Measurements from ENCODE around the gene CLIC1. TPM values are rescaled to one million over a fixed set of nuclear protein-coding genes. Genes with fewer than 3 reads are reported as not detected.
A peak's percentile ranks its signal among the peaks of the same experiment; 100 is the strongest.

CLIC1 gene
- polyA plus RNA-seq, 1 donor, result 486 TPM

- DNase-seq, result peak; percentile 79 to 81
- no peaks in the 10 kb centered on the region for H3K9me3 ChIP-seq (ENCODE audit: control insufficient read depth, low read depth, low read length)
- no peak overlapping the region for H3K27ac ChIP-seq (ENCODE audit: low read length)
- no peak overlapping the region for H3K4me3 ChIP-seq (ENCODE audit: low read length)
- no peaks in the 10 kb centered on the region for H3K27me3 ChIP-seq (ENCODE audit: control insufficient read depth, insufficient read depth, low read length)
- H3K4me1 ChIP-seq (ENCODE audit: control insufficient read depth, insufficient read depth, low read length), result peaks cover 16% of the 10 kb centered on the region
- no peaks in the 10 kb centered on the region for H3K36me3 ChIP-seq (ENCODE audit: control insufficient read depth, insufficient read depth, low read length)
- WGBS (ENCODE audit: insufficient coverage, low lambda C conversion rate), result 40% methylated on average over 1 of the region's 12 CpGs
Observed at GRCh38 chr6:31769684-31770371, 33.5 kb upstream of the CLIC1 start.

- H3K4me1 ChIP-seq (ENCODE audit: control insufficient read depth, insufficient read depth, low read length), result peaks cover 24% of the 10 kb centered on the region
- H3K27me3 ChIP-seq (ENCODE audit: control insufficient read depth, insufficient read depth, low read length), result no peaks in the 10 kb centered on the region
- no peak for DNase-seq
- no CpG with 5 or more reads among the region's 18 CpGs for WGBS (ENCODE audit: insufficient coverage, low lambda C conversion rate)
- no peak overlapping the region for H3K4me3 ChIP-seq (ENCODE audit: low read length)
- no peaks in the 10 kb centered on the region for H3K36me3 ChIP-seq (ENCODE audit: control insufficient read depth, insufficient read depth, low read length)
- no peaks in the 10 kb centered on the region for H3K9me3 ChIP-seq (ENCODE audit: control insufficient read depth, low read depth, low read length)
- H3K27ac ChIP-seq (ENCODE audit: low read length), result no peak overlapping the region
Observed at GRCh38 chr6:31768363-31769257, 32.3 kb upstream of the CLIC1 start.

- Histone ChIP-seq H3K27ac (ENCODE audit: low read length) (no peak overlapping the region), H3K4me3 (ENCODE audit: low read length) (no peak overlapping the region), H3K27me3 (ENCODE audit: control insufficient read depth, insufficient read depth, low read length) (no peaks in the 10 kb centered on the region), H3K36me3 (ENCODE audit: control insufficient read depth, insufficient read depth, low read length) (peaks cover 9% of the 10 kb centered on the region), H3K9me3 (ENCODE audit: control insufficient read depth, low read depth, low read length) (no peaks in the 10 kb centered on the region), H3K4me1 (ENCODE audit: control insufficient read depth, insufficient read depth, low read length) (peaks cover 30% of the 10 kb centered on the region)
- peak in 1 of 2 donors; percentile 31 for DNase-seq
- WGBS (ENCODE audit: insufficient coverage, low lambda C conversion rate), result no CpG with 5 or more reads among the region's 6 CpGs
Observed at GRCh38 chr6:31767096-31767645, 30.8 kb upstream of the CLIC1 start.

- Histone ChIP-seq H3K27me3 (ENCODE audit: control insufficient read depth, insufficient read depth, low read length) (no peaks in the 10 kb centered on the region), H3K9me3 (ENCODE audit: control insufficient read depth, low read depth, low read length) (no peaks in the 10 kb centered on the region), H3K4me3 (ENCODE audit: low read length) (peak overlapping the region; percentile 49), H3K4me1 (ENCODE audit: control insufficient read depth, insufficient read depth, low read length) (peaks cover 36% of the 10 kb centered on the region), H3K36me3 (ENCODE audit: control insufficient read depth, insufficient read depth, low read length) (peaks cover 19% of the 10 kb centered on the region), H3K27ac (ENCODE audit: low read length) (peak overlapping the region; percentile 19)
- WGBS (ENCODE audit: insufficient coverage, low lambda C conversion rate), result 19% methylated on average over 3 of the region's 42 CpGs
- DNase-seq, result peak in 1 of 2 donors; percentile 78
Observed at GRCh38 chr6:31765910-31766794, 29.8 kb upstream of the CLIC1 start.

- Histone ChIP-seq H3K36me3 (ENCODE audit: control insufficient read depth, insufficient read depth, low read length) (peaks cover 20% of the 10 kb centered on the region), H3K9me3 (ENCODE audit: control insufficient read depth, low read depth, low read length) (no peaks in the 10 kb centered on the region), H3K27ac (ENCODE audit: low read length) (peak overlapping the region; percentile 19), H3K4me3 (ENCODE audit: low read length) (peak overlapping the region; percentile 49), H3K4me1 (ENCODE audit: control insufficient read depth, insufficient read depth, low read length) (peaks cover 41% of the 10 kb centered on the region), H3K27me3 (ENCODE audit: control insufficient read depth, insufficient read depth, low read length) (no peaks in the 10 kb centered on the region)
- no CpG with 5 or more reads among the region's 9 CpGs for WGBS (ENCODE audit: insufficient coverage, low lambda C conversion rate)
- no peak for DNase-seq
Observed at GRCh38 chr6:31765559-31765909, 29.2 kb upstream of the CLIC1 start.

GRCh38 chr6:31764198-31764597 lies 27.9 kb upstream of the CLIC1 start:
- H3K27me3 ChIP-seq (ENCODE audit: control insufficient read depth, insufficient read depth, low read length), result no peaks in the 10 kb centered on the region
- no CpG with 5 or more reads among the region's 4 CpGs for WGBS (ENCODE audit: insufficient coverage, low lambda C conversion rate)
- no peaks in the 10 kb centered on the region for H3K9me3 ChIP-seq (ENCODE audit: control insufficient read depth, low read depth, low read length)
- DNase-seq, result no peak
- no peak overlapping the region for H3K4me3 ChIP-seq (ENCODE audit: low read length)
- peaks cover 31% of the 10 kb centered on the region for H3K36me3 ChIP-seq (ENCODE audit: control insufficient read depth, insufficient read depth, low read length)
- peaks cover 47% of the 10 kb centered on the region for H3K4me1 ChIP-seq (ENCODE audit: control insufficient read depth, insufficient read depth, low read length)
- no peak overlapping the region for H3K27ac ChIP-seq (ENCODE audit: low read length)

GRCh38 chr6:31763619-31763940 lies 27.2 kb upstream of the CLIC1 start:
- Histone ChIP-seq H3K27me3 (ENCODE audit: control insufficient read depth, insufficient read depth, low read length) (no peaks in the 10 kb centered on the region), H3K9me3 (ENCODE audit: control insufficient read depth, low read depth, low read length) (no peaks in the 10 kb centered on the region), H3K4me3 (ENCODE audit: low read length) (no peak overlapping the region), H3K4me1 (ENCODE audit: control insufficient read depth, insufficient read depth, low read length) (peaks cover 47% of the 10 kb centered on the region), H3K36me3 (ENCODE audit: control insufficient read depth, insufficient read depth, low read length) (peaks cover 33% of the 10 kb centered on the region), H3K27ac (ENCODE audit: low read length) (no peak overlapping the region)
- WGBS (ENCODE audit: insufficient coverage, low lambda C conversion rate), result no CpG with 5 or more reads among the region's 1 CpG
- peak in 1 of 2 donors; percentile 56 for DNase-seq

GRCh38 chr6:31762878-31763618 lies 26.7 kb upstream of the CLIC1 start:
- Histone ChIP-seq H3K4me3 (ENCODE audit: low read length) (no peak overlapping the region), H3K36me3 (ENCODE audit: control insufficient read depth, insufficient read depth, low read length) (peaks cover 33% of the 10 kb centered on the region)
- whole genome bisulfite sequencing (ENCODE audit: insufficient coverage, low lambda C conversion rate), result no CpG with 5 or more reads among the region's 8 CpGs

GRCh38 chr6:31762356-31762755 lies 26.0 kb upstream of the CLIC1 start, which contains the start of gene SAPCD1:
TSS of gene SAPCD1 (plus strand) at chr6:31762656. CDS start at chr6:31763055, 399 bp downstream.
- Histone ChIP-seq H3K9me3 (ENCODE audit: control insufficient read depth, low read depth, low read length) (no peaks in the 10 kb centered on the region), H3K4me3 (ENCODE audit: low read length) (no peak within 1 kb of the TSS), H3K36me3 (ENCODE audit: control insufficient read depth, insufficient read depth, low read length) (peaks cover 33% of the 10 kb centered on the region), H3K4me1 (ENCODE audit: control insufficient read depth, insufficient read depth, low read length) (peaks cover 47% of the 10 kb centered on the region), H3K27me3 (ENCODE audit: control insufficient read depth, insufficient read depth, low read length) (no peaks in the 10 kb centered on the region), H3K27ac (ENCODE audit: low read length) (peak within 1 kb of the TSS; percentile 3)
- DNase-seq, result no peak
- WGBS (ENCODE audit: insufficient coverage, low lambda C conversion rate), result no CpG with 5 or more reads among the region's 4 CpGs

More at GRCh38 chr6:31762878-31763618, 26.7 kb upstream of the CLIC1 start:
- peaks cover 47% of the 10 kb centered on the region for H3K4me1 ChIP-seq (ENCODE audit: control insufficient read depth, insufficient read depth, low read length)
- H3K27ac ChIP-seq (ENCODE audit: low read length), result no peak overlapping the region
- H3K27me3 ChIP-seq (ENCODE audit: control insufficient read depth, insufficient read depth, low read length), result no peaks in the 10 kb centered on the region
- DNase-seq, result no peak
- H3K9me3 ChIP-seq (ENCODE audit: control insufficient read depth, low read depth, low read length), result no peaks in the 10 kb centered on the region
